ENCODE measurements around the gene HES4.

GRCh38 chr1:1043921-1044320 lies 44.0 kb upstream of the HES4 start:
- TF ChIP-seq CTCF (conservative IDR thresholded peaks at IDR 0.05) (no peak), ZFX (IDR thresholded peaks at IDR 0.05) (no peak)
